GM18498 (cell line): ENCODE measurements around the gene NOP53.
"Not testable (repeated sequence)": the region's sequence is repeated elsewhere in the genome, so short reads cannot be mapped to it uniquely, and the experiment has no call there.

Source experiments
- ATAC-seq: cut with Tn5 transposase; IDR thresholded peaks from one replicate; pipeline ENCODE4 v1.9.1; 2021; ENCODE audit warnings: mild to moderate bottlenecking, moderate library complexity; ENCODE audit not compliant: unreplicated experiment

Gene NOP53

GRCh38 chr19:47803148-47803547, 57.8 kb downstream of the NOP53 start:
- ATAC-seq = not testable (repeated sequence)

GRCh38 chr19:47803671-47804070, 58.3 kb downstream of the NOP53 start:
- ATAC-seq = not testable (repeated sequence)

GRCh38 chr19:47804451-47804850, 59.1 kb downstream of the NOP53 start, which contains the start of gene TPRX1:
Gene TPRX1, minus strand, starts transcription at chr19:47804551. Its CDS starts 12 bp downstream, at chr19:47804539.
- ATAC-seq = not testable (repeated sequence)

- ATAC-seq = no peak
Observed at GRCh38 chr19:47805313-47805712, 60.0 kb downstream of the NOP53 start.

GRCh38 chr19:47806435-47806834, 61.1 kb downstream of the NOP53 start:
- no peak for ATAC-seq
